H1 (cell line): ENCODE measurements around the gene ARFRP1. TPM values are rescaled to one million over a fixed set of nuclear protein-coding genes. Genes with fewer than 3 reads are reported as not detected.

ENCODE experiments used
- CTCF ChIA-PET: fragments of 300-600 bp; sonication (Branson Sonifier 250); formaldehyde crosslinking; loops from one replicate; lab custom pipeline; 2021; ENCODE audit not compliant: partially characterized antibody; lab: Charles Lee
- POLR2A ChIA-PET: fragments of 300-600 bp; sonication (Branson Sonifier 250); formaldehyde crosslinking; loops from one replicate; lab custom pipeline; 2021; ENCODE audit warnings: inconsistent platforms; ENCODE audit not compliant: partially characterized antibody; lab: Charles Lee
- DNase-seq, 2 experiments: peaks; one replicate each; pipeline versions ENCODE4 v3.0.0 to v3.0.0-alpha.2; 2010 to 2022; ENCODE audit warnings: low spot score in 2 of 2, low read depth in 1 of 2, mixed read lengths in 1 of 2
- FAIRE-seq: peaks from 2 replicates; lab custom pipeline; 2011; peaks lifted over from hg19 to GRCh38; lab: Jason Lieb, UNC
- H2AFZ ChIP-seq: 2 replicates; pipeline ENCODE4 v1.8.1; 2012; ENCODE audit warnings: low read length, inconsistent platforms
- H2AK5ac ChIP-seq: 2 replicates; pipeline ENCODE4 v1.6.1; 2013; ENCODE audit warnings: low read depth, low read length
- H2BK120ac ChIP-seq: replicated peaks from 2 replicates; pipeline ENCODE3; 2013; ENCODE audit warnings: low read depth, low read length, inconsistent platforms
- H2BK12ac ChIP-seq: 2 replicates; pipeline ENCODE4 v1.6.1; 2013; ENCODE audit warnings: low read depth, low read length
- H2BK15ac ChIP-seq: 2 replicates; pipeline ENCODE4 v1.6.1; 2013; ENCODE audit warnings: low read length
- H2BK20ac ChIP-seq: 2 replicates; pipeline ENCODE4 v1.6.1; 2013; ENCODE audit warnings: low read length
- H2BK5ac ChIP-seq: 2 replicates; pipeline ENCODE4 v1.6.1; 2013; ENCODE audit warnings: low read depth, low read length
- H3K14ac ChIP-seq: 2 replicates; pipeline ENCODE4 v1.6.1; 2013; ENCODE audit warnings: inconsistent platforms; ENCODE audit not compliant: insufficient read length
- H3K18ac ChIP-seq: 2 replicates; pipeline ENCODE4 v1.6.1; 2013; ENCODE audit warnings: low read length; ENCODE audit errors: extremely low read depth
- H3K23ac ChIP-seq: 2 replicates; pipeline ENCODE4 v1.6.1; 2013; ENCODE audit warnings: inconsistent platforms; ENCODE audit not compliant: insufficient read length
- H3K23me2 ChIP-seq: 2 replicates; pipeline ENCODE4 v1.6.1; 2013; ENCODE audit warnings: low read depth, low read length
- H3K27ac ChIP-seq: 2 replicates; pipeline ENCODE4 v1.6.1; 2011; ENCODE audit warnings: low read depth, low read length, inconsistent platforms
- H3K27me3 ChIP-seq, 4 experiments: replicated peaks in 1 of 4; 1 replicate in 1 of 4; 2 replicates in 3 of 4; pipeline versions ENCODE4 v1.6.1 to v1.8.1; 2011 to 2013; ENCODE audit warnings: low read length in 3 of 4, mild to moderate bottlenecking in 3 of 4, inconsistent platforms in 2 of 4, mixed read lengths in 2 of 4, moderate library complexity in 1 of 4; ENCODE audit not compliant: control insufficient read depth in 3 of 4, insufficient read depth in 3 of 4; ENCODE audit errors: extremely low read depth in 1 of 4
- H3K36me3 ChIP-seq, 4 experiments: 2 replicates each; pipeline versions ENCODE4 v1.6.1 to v1.8.1; 2011 to 2013; ENCODE audit warnings: mild to moderate bottlenecking in 4 of 4, low read length in 3 of 4, moderate library complexity in 2 of 4, control low read depth in 1 of 4, inconsistent platforms in 1 of 4; ENCODE audit not compliant: insufficient read depth in 4 of 4, control insufficient read depth in 2 of 4
- H3K4ac ChIP-seq: replicated peaks from 2 replicates; pipeline ENCODE3; 2013; ENCODE audit warnings: low read length, low read depth, mixed read lengths, inconsistent platforms; ENCODE audit not compliant: insufficient read length
- H3K4me1 ChIP-seq, 4 experiments: replicated peaks in 1 of 4; 1 replicate in 1 of 4; 2 replicates in 3 of 4; pipeline versions ENCODE4 v1.6.1 to v1.8.1; 2011 to 2013; ENCODE audit warnings: low read length in 3 of 4, inconsistent platforms in 2 of 4, mixed read lengths in 1 of 4; ENCODE audit not compliant: insufficient read depth in 4 of 4, control insufficient read depth in 3 of 4
- H3K4me2 ChIP-seq, 2 experiments: 2 replicates each; pipeline versions ENCODE4 v1.6.1 to v1.8.1; 2011 to 2013; ENCODE audit warnings: low read depth in 2 of 2, low read length in 2 of 2, control low read depth in 1 of 2, inconsistent platforms in 1 of 2, mild to moderate bottlenecking in 1 of 2; ENCODE audit not compliant: insufficient read depth in 1 of 2
- H3K4me3 ChIP-seq, 4 experiments: fragments of 200-600, 300-600 bp in 1 of 4; sonication (generic), shearing (Covaris generic), sonication (Bioruptor Twin) in 1 of 4; 2 replicates each; pipeline versions ENCODE4 v1.5.1 to v1.8.1; 2011 to 2016; ENCODE audit warnings: low read length in 4 of 4, low read depth in 3 of 4, control low read depth in 2 of 4, inconsistent platforms in 2 of 4, mild to moderate bottlenecking in 2 of 4, mixed read lengths in 1 of 4, moderate library complexity in 1 of 4; ENCODE audit not compliant: insufficient read depth in 2 of 4; ENCODE audit errors: extremely low read depth in 1 of 4
- H3K56ac ChIP-seq: replicated peaks from 2 replicates; pipeline ENCODE3; 2013; ENCODE audit warnings: low read depth, mild to moderate bottlenecking, mixed read lengths, low read length, inconsistent platforms; ENCODE audit not compliant: insufficient read length
- H3K79me1 ChIP-seq: 2 replicates; pipeline ENCODE4 v1.6.1; 2013; ENCODE audit warnings: low read depth, low read length, control low read depth
- H3K79me2 ChIP-seq, 2 experiments: 2 replicates each; pipeline versions ENCODE4 v1.6.1 to v1.8.1; 2012 to 2013; ENCODE audit warnings: low read length in 2 of 2, mild to moderate bottlenecking in 2 of 2, inconsistent platforms in 1 of 2; ENCODE audit not compliant: insufficient read depth in 2 of 2, control insufficient read depth in 1 of 2
- H3K9ac ChIP-seq, 4 experiments: replicated peaks in 1 of 4; 1 replicate in 1 of 4; 2 replicates in 3 of 4; pipeline versions ENCODE4 v1.6.1 to v1.8.1; 2011 to 2013; ENCODE audit warnings: low read depth in 3 of 4, low read length in 3 of 4, control low read depth in 2 of 4, mild to moderate bottlenecking in 2 of 4, moderate library complexity in 2 of 4, inconsistent platforms in 1 of 4; ENCODE audit errors: extremely low read depth in 1 of 4
- H3K9me3 ChIP-seq, 2 experiments: 2 replicates each; pipeline versions ENCODE4 v1.6.1 to v1.8.1; 2012 to 2013; ENCODE audit warnings: mild to moderate bottlenecking in 2 of 2, moderate library complexity in 2 of 2, control low read depth in 1 of 2, inconsistent platforms in 1 of 2, low read depth in 1 of 2, low read length in 1 of 2, mixed read lengths in 1 of 2; ENCODE audit not compliant: insufficient read depth in 2 of 2
- H4K20me1 ChIP-seq, 2 experiments: replicated peaks in 1 of 2; 2 replicates each; pipeline versions ENCODE3 to v1.8.1; 2011 to 2013; ENCODE audit warnings: inconsistent platforms in 2 of 2, low read length in 2 of 2, mild to moderate bottlenecking in 1 of 2; ENCODE audit not compliant: insufficient read depth in 2 of 2, control insufficient read depth in 1 of 2
- H4K5ac ChIP-seq: 2 replicates; pipeline ENCODE4 v1.6.1; 2013; ENCODE audit warnings: low read length, low read depth, mixed read lengths, inconsistent platforms; ENCODE audit not compliant: insufficient read length
- H4K8ac ChIP-seq: 2 replicates; pipeline ENCODE4 v1.8.0; 2013; ENCODE audit warnings: mild to moderate bottlenecking, moderate library complexity, low read length, inconsistent platforms; ENCODE audit not compliant: insufficient read depth; ENCODE audit errors: extremely low read depth
- H4K91ac ChIP-seq: replicated peaks from 2 replicates; pipeline ENCODE3; 2013; ENCODE audit warnings: low read length, mixed read lengths, inconsistent platforms; ENCODE audit not compliant: insufficient read length
- CTBP2 ChIP-seq: IDR thresholded peaks from 2 replicates; pipeline ENCODE4 v1.7.0; 2011; ENCODE audit warnings: borderline replicate concordance, mild to moderate bottlenecking, moderate library complexity, mixed read lengths, low read length; ENCODE audit not compliant: insufficient read depth, insufficient read length
- RAD21 ChIP-seq, 2 experiments: IDR thresholded peaks in 1 of 2; conservative IDR thresholded peaks in 1 of 2; 2 replicates each; pipeline ENCODE4 v1.6.1; 2011; ENCODE audit warnings: low read depth in 2 of 2, low read length in 2 of 2, improper control_type of control experiment in 1 of 2, inconsistent platforms in 1 of 2, mild to moderate bottlenecking in 1 of 2, moderate library complexity in 1 of 2
- WGBS, 2 experiments: shearing (Covaris generic) in 1 of 2; methylation state at CpG; one replicate each; pipeline versions ENCODE4 v1.1.6 to v1.1.7; 2013 to 2015; ENCODE audit warnings: low lambda C conversion rate in 2 of 2, mixed read lengths in 2 of 2, inconsistent platforms in 1 of 2, low coverage in 1 of 2, missing lambda C conversion rate in 1 of 2; ENCODE audit not compliant: insufficient replicate concordance in 2 of 2, insufficient coverage in 1 of 2, insufficient read length in 1 of 2; ENCODE audit errors: extremely low coverage in 1 of 2, missing lambda C conversion rate in 1 of 2; 5-methylcytosine and 5-hydroxymethylcytosine counted together
- polyA plus RNA-seq, 7 experiments: library from polyadenylated mRNA; depleted of rRNA in 3 of 7; stranded (reverse) in 5 of 7; unstranded in 2 of 7; fragments of >200 nt in 5 of 7; fragments of 200-250 nt in 2 of 7; gene quantifications; 1 replicate in 5 of 7; 2 replicates in 1 of 7; 4 replicates in 1 of 7; pipeline versions ENCODE4 v1.2.1 to v1.2.3, GENCODE V29; 2011 to 2013; ENCODE audit warnings: missing spikeins in 2 of 7, mixed read lengths in 2 of 7
- total RNA-seq: library from RNA; stranded (reverse); fragmentation: NEBNext Ultra II Directional; extraction: Animal tissue kit (Norgen Biotek cat#: 25700); gene quantifications from 2 replicates; pipeline ENCODE4 v1.2.1, GENCODE V29; 2021

Gene ARFRP1
- total and polyA plus RNA-seq, 2 of the 8 experiments (the other 6 are each of a cell fraction or from before 2014, with no cell fraction given): 12.9 to 22.9 TPM

GRCh38 chr20:63706027-63706695, 1.6 kb downstream of the ARFRP1 start:
- Histone ChIP-seq H2AFZ (no peak overlapping the region), H3K4me3 (peak overlapping the region in 1 of 4 experiments; percentile 88; a peak in 3 of 8 replicates), H2BK20ac (no peak overlapping the region), H2BK12ac (no peak overlapping the region), H3K79me1 (peaks cover 8% of the 10 kb centered on the region; the same call in 1 of the 2 replicates), H3K18ac (no peak overlapping the region), H3K27me3 (no peaks in the 10 kb centered on the region), H2BK5ac (no peak overlapping the region), H3K4me2 (peak overlapping the region; percentile 41 to 97; a peak in 3 of 4 replicates), H3K23ac (no peak overlapping the region), H2BK15ac (no peak overlapping the region), H3K4me1 (peaks cover 0 to 11% (median 6%) of the 10 kb centered on the region in 4 experiments; a peak in 5 of 7 replicates), H4K5ac (no peak overlapping the region), H4K20me1 (peaks cover 8 to 14% of the 10 kb centered on the region in 2 experiments), H2BK120ac (no peak overlapping the region), H3K79me2 (peaks cover 0 to 39% of the 10 kb centered on the region in 2 experiments; a peak in 3 of 4 replicates), H3K9me3 (no peaks in the 10 kb centered on the region), H3K27ac (no peak overlapping the region), H3K9ac (no peak overlapping the region), H3K4ac (no peak overlapping the region), H4K91ac (no peak overlapping the region), H3K23me2 (peaks cover 5% of the 10 kb centered on the region; the same call in 1 of the 2 replicates), H4K8ac (no peak overlapping the region), H3K36me3 (peaks cover 3 to 22% (median 11%) of the 10 kb centered on the region in 4 experiments), H3K56ac (no peak overlapping the region), H2AK5ac (no peak overlapping the region), H3K14ac (no peak overlapping the region)
- FAIRE-seq: no peak
- CTCF ChIA-PET: interaction anchor here (0.5 to 1.7 kb wide), 8 partner anchors 16 to 168 kb away, joined by 3 to 5 read pairs (median 3); no protein-coding TSS in a partner anchor
- POLR2A ChIA-PET: interaction anchor here (1.2 to 4.7 kb wide), 5 partner anchors 9 to 159 kb away, joined by 3 to 49 read pairs (median 6); partner anchors contain the start of genes LIME1, TNFRSF6B and TPD52L2
- 94% methylated on average over 12 of the region's 12 CpGs; no CpG with 5 or more reads in 1 of the 2 experiments for WGBS, 2 experiments
- DNase-seq: no peak
- no peak for TF ChIP-seq CTBP2
- TF ChIP-seq RAD21 (IDR thresholded peaks at IDR 0.05 in 1 of 2, conservative IDR thresholded peaks at IDR 0.05 in 1 of 2; ENCODE audit: low read depth in 2 of 2, low read length in 2 of 2): no peak
